Esophagus muscularis mucosa (tissue), 4 donors: ENCODE data around the gene TJP2. TPM values are rescaled to one million over a fixed set of nuclear protein-coding genes. Genes with fewer than 3 reads are reported as not detected.
A peak's percentile ranks its signal among the peaks of the same experiment; 100 is the strongest.

ENCODE experiments used
- DNase-seq: peaks from one replicate; pipeline ENCODE4 v3.0.0-alpha.2; 2017; ENCODE audit errors: extremely low spot score
- H3K27ac ChIP-seq, 4 donors: fragments of 200-600 bp; sonication (generic); replicated peaks in 1 of 4; 1 replicate in 3 of 4; 2 replicates in 1 of 4; pipeline ENCODE4 v1.5.1; 2016 to 2019; ENCODE audit warnings: mild to moderate bottlenecking in 1 of 4
- H3K27me3 ChIP-seq, 4 donors: fragments of 200-600 bp; sonication (generic); one replicate each; pipeline versions ENCODE4 v1.5.1 to v1.6.0; 2016 to 2019
- H3K36me3 ChIP-seq, 4 donors: fragments of 200-600 bp; sonication (generic); one replicate each; pipeline ENCODE4 v1.5.1; 2016 to 2019
- H3K4me1 ChIP-seq, 4 donors: fragments of 200-600 bp; sonication (generic); one replicate each; pipeline ENCODE4 v1.5.1; 2016 to 2019
- H3K4me3 ChIP-seq, 4 donors: fragments of 200-600 bp; sonication (generic); 1 replicate in 2 of 4; 2 replicates in 2 of 4; pipeline ENCODE4 v1.5.1; 2016 to 2019; ENCODE audit warnings: mild to moderate bottlenecking in 4 of 4, moderate library complexity in 1 of 4
- H3K9me3 ChIP-seq, 4 donors: fragments of 200-600 bp; sonication (generic); 1 replicate in 3 of 4; 2 replicates in 1 of 4; pipeline ENCODE4 v1.5.1; 2016 to 2019
- CTCF ChIP-seq, 3 experiments: fragments of 200-600 bp in 2 of 3; fragments of 450-650 bp in 1 of 3; sonication (generic) in 2 of 3; IDR thresholded peaks; one replicate each; pipeline ENCODE4 v1.5.1; 2017 to 2019; ENCODE audit warnings: antibody characterized with exemption in 3 of 3, mild to moderate bottlenecking in 2 of 3, moderate library complexity in 1 of 3
- EP300 ChIP-seq: sonication (generic); formaldehyde crosslinking; IDR thresholded peaks from one replicate; pipeline ENCODE4 v1.6.1; 2017; ENCODE audit warnings: antibody characterized with exemption
- POLR2A ChIP-seq: fragments of 450-650 bp; IDR thresholded peaks from one replicate; pipeline ENCODE4 v1.6.1; 2017; ENCODE audit warnings: antibody characterized with exemption, moderate library complexity, mild to moderate bottlenecking, low read depth
- POLR2AphosphoS5 ChIP-seq, 2 donors: sonication (generic); formaldehyde crosslinking; IDR thresholded peaks; one replicate each; pipeline ENCODE4 v1.6.1; 2017; ENCODE audit warnings: antibody characterized with exemption in 2 of 2
- whole genome bisulfite sequencing: methylation state at CpG from one replicate; pipeline ENCODE4 v1.1.5; 2018; 5-methylcytosine and 5-hydroxymethylcytosine counted together
- intact Hi-C: fragments of 100-400 bp; cut with DNase I; formaldehyde crosslinking; loops from one replicate; pipeline ENCODE4 v1.15.1; 2023
- total RNA-seq, 4 donors: library from RNA; depleted of rRNA; stranded (reverse); fragments of >200 nt; gene quantifications; one replicate each; pipeline versions ENCODE4 v1.1.0 to v1.2.1, GENCODE V29; 2016

The TJP2 gene
- total RNA-seq, 4 donors from 2014 or later: 101 to 172 (median 125) TPM

DNA sequence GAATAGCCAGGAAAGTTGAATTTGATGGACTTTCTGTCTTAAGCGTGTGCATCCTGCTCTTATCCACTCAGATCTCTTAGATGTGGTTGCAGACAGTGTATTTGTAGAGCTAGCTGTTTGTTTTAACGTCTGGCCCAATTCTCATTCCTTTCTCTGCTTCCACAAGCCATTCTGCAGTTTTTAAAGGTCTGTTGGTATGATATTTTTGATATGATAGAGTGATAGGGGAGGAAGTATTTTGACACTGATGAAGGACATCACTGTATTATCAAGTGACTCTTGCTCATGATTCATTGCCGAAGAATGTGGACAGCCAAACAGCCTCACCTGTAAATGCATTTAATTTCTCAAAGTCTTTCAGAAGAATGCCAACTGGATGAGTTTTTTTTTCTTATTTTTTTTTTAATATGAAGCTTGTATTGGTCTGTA lies 4.5 kb downstream of the TJP2 start:
- Histone ChIP-seq H3K4me3 (no peak overlapping the region), H3K36me3 (no peaks in the 10 kb centered on the region), H3K9me3 (no peaks in the 10 kb centered on the region), H3K27me3 (no peaks in the 10 kb centered on the region), H3K4me1 (peaks cover 43 to 91% (median 81%) of the 10 kb centered on the region in 4 donors), H3K27ac (peak overlapping the region in 3 of 4 donors; percentile 5 to 48 (median 11))
- no peak for DNase-seq
- intact Hi-C loops: no loop called here
- TF ChIP-seq EP300: no peak
- no peak for TF ChIP-seq CTCF (IDR thresholded peaks at IDR 0.05)
- TF ChIP-seq POLR2AphosphoS5 (IDR thresholded peaks at IDR 0.05): no peak
- no peak for TF ChIP-seq POLR2A
- 50% methylated on average over 3 of the region's 3 CpGs for WGBS

GRCh38 chr9:69179037-69179436 lies 5.0 kb downstream of the TJP2 start:
- Histone ChIP-seq H3K27ac (peak overlapping the region in 2 of 4 donors; percentile 5 to 48), H3K4me3 (no peak overlapping the region), H3K36me3 (no peaks in the 10 kb centered on the region), H3K27me3 (no peaks in the 10 kb centered on the region), H3K4me1 (peaks cover 42 to 94% (median 83%) of the 10 kb centered on the region in 4 donors), H3K9me3 (no peaks in the 10 kb centered on the region)
- WGBS: 58% methylated on average over 2 of the region's 2 CpGs
- TF ChIP-seq POLR2AphosphoS5 (IDR thresholded peaks at IDR 0.05) (no peak), CTCF (IDR thresholded peaks at IDR 0.05) (no peak), POLR2A (no peak)
- DNase-seq: no peak
- intact Hi-C loops: no loop called here

- H3K27ac ChIP-seq: peak overlapping the region; percentile 70 to 82 (median 79)
- DNase-seq: no peak
- H3K4me1 ChIP-seq: peaks cover 46 to 96% (median 91%) of the 10 kb centered on the region in 4 donors
- no peak for TF ChIP-seq EP300
- no peak for TF ChIP-seq POLR2A
- H3K9me3 ChIP-seq: no peaks in the 10 kb centered on the region
- intact Hi-C loops: no loop called here
- no peaks in the 10 kb centered on the region for H3K27me3 ChIP-seq
- no peak overlapping the region for H3K4me3 ChIP-seq
- H3K36me3 ChIP-seq: no peaks in the 10 kb centered on the region
- WGBS: 78% methylated on average over 3 of the region's 3 CpGs
These were observed 6.1 kb downstream of the TJP2 start for GRCh38 chr9:69180200-69180599.

DNA sequence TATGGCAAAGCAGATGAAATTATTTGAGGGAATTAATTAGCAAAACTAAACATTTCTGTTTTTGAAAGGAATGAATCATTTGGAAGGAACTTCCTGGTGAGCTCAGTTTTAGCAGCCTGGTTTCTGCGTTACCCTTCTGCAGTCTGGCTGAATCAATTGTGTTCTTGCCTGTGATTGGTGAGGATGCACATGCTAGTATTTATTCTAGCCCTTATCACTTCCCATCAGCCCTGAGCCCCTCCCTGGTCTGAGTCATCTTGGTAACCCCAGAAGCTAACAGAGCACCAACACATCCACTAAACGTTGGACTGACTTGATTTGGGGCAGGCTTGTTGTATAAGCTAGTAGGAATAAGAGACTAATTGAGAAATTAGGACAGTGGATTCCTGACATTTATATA lies 6.6 kb downstream of the TJP2 start:
- DNase-seq: no peak
- Histone ChIP-seq H3K27ac (peak overlapping the region; percentile 70 to 82 (median 79)), H3K4me3 (no peak overlapping the region), H3K4me1 (peaks cover 46 to 96% (median 91%) of the 10 kb centered on the region in 4 donors), H3K27me3 (no peaks in the 10 kb centered on the region), H3K9me3 (no peaks in the 10 kb centered on the region), H3K36me3 (no peaks in the 10 kb centered on the region)
- intact Hi-C loops: no loop called here
- 17% methylated on average over 2 of the region's 2 CpGs for WGBS
- peak; percentile 35 for TF ChIP-seq EP300
- no peak for TF ChIP-seq CTCF (IDR thresholded peaks at IDR 0.05)
- no peak for TF ChIP-seq POLR2A
- TF ChIP-seq POLR2AphosphoS5 (IDR thresholded peaks at IDR 0.05): peak; percentile 48 to 61

DNA sequence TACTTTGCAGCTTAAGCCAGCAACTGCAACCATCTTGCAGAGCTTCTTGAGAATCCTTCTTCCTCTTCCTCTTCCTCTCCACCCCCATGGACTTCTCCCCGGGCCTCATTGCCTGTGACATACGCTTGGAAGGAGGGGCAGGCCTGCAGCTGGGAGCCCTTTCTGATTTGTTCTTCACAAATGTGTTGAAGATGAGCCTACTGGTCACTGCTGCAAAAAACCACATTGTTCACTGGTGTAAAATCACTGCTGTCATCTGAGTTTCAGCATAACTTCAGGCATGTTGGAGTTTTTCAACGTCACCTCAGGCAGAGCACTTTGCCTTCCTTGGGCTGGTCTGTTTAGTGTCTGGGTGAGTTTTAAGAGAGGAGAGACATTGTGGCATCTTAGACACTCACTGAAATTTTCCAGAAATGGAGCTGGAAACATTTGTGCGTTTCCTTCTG lies 7.9 kb downstream of the TJP2 start:
- Histone ChIP-seq H3K27me3 (no peaks in the 10 kb centered on the region), H3K4me3 (no peak overlapping the region), H3K36me3 (no peaks in the 10 kb centered on the region), H3K9me3 (no peaks in the 10 kb centered on the region), H3K27ac (peak overlapping the region; percentile 70 to 82 (median 79)), H3K4me1 (peaks cover 57 to 96% (median 92%) of the 10 kb centered on the region in 4 donors)
- WGBS: 35% methylated on average over 4 of the region's 4 CpGs
- intact Hi-C loops: no loop called here
- TF ChIP-seq EP300 (no peak), CTCF (IDR thresholded peaks at IDR 0.05) (no peak), POLR2AphosphoS5 (IDR thresholded peaks at IDR 0.05) (peak; percentile 81 to 93), POLR2A (no peak)
- no peak for DNase-seq
